Glutamatergic neuron (in vitro differentiated cells): ENCODE data around the gene CCL4. TPM values are rescaled to one million over a fixed set of nuclear protein-coding genes. Genes with fewer than 3 reads are reported as not detected.

ENCODE experiments used
- DNase-seq: peaks from one replicate; pipeline ENCODE4 v3.0.0; 2022
- H3K27ac Mint-ChIP-seq: one replicate; pipeline ENCODE4 v1.8.0; 2020; ENCODE audit warnings: mild to moderate bottlenecking, mixed read lengths, inconsistent platforms; ENCODE audit not compliant: unreplicated experiment
- H3K27me3 Mint-ChIP-seq: one replicate; pipeline ENCODE4 v1.8.0; 2020; ENCODE audit warnings: mild to moderate bottlenecking, moderate library complexity, mixed read lengths, inconsistent platforms; ENCODE audit not compliant: unreplicated experiment
- H3K36me3 Mint-ChIP-seq: one replicate; pipeline ENCODE4 v1.8.0; 2020; ENCODE audit warnings: mild to moderate bottlenecking, mixed read lengths, inconsistent platforms; ENCODE audit not compliant: unreplicated experiment
- H3K4me1 Mint-ChIP-seq: one replicate; pipeline ENCODE4 v1.8.0; 2020; ENCODE audit warnings: mild to moderate bottlenecking, low read depth, mixed read lengths, inconsistent platforms; ENCODE audit not compliant: unreplicated experiment
- H3K4me3 Mint-ChIP-seq: one replicate; pipeline ENCODE4 v1.8.0; 2020; ENCODE audit warnings: mild to moderate bottlenecking, mixed read lengths, inconsistent platforms; ENCODE audit not compliant: unreplicated experiment
- H3K9me3 Mint-ChIP-seq: one replicate; pipeline ENCODE4 v1.8.0; 2020; ENCODE audit warnings: mild to moderate bottlenecking, moderate library complexity, mixed read lengths, inconsistent platforms; ENCODE audit not compliant: unreplicated experiment
- CTCF ChIP-seq: fragments of 200-600 bp; sonication (generic); IDR thresholded peaks from one replicate; pipeline ENCODE4 v1.5.0; 2021; ENCODE audit not compliant: partially characterized antibody, unreplicated experiment
- total RNA-seq: library from RNA; stranded (reverse); fragmentation: NEBNext Ultra II Directional; extraction: Animal tissue kit (Norgen Biotek cat#: 25700); gene quantifications from one replicate; pipeline ENCODE4 v1.2.1, GENCODE V29; 2021; ENCODE audit not compliant: unreplicated experiment

The CCL4 gene
- total RNA-seq, 1 donor from 2014 or later: not detected

DNA sequence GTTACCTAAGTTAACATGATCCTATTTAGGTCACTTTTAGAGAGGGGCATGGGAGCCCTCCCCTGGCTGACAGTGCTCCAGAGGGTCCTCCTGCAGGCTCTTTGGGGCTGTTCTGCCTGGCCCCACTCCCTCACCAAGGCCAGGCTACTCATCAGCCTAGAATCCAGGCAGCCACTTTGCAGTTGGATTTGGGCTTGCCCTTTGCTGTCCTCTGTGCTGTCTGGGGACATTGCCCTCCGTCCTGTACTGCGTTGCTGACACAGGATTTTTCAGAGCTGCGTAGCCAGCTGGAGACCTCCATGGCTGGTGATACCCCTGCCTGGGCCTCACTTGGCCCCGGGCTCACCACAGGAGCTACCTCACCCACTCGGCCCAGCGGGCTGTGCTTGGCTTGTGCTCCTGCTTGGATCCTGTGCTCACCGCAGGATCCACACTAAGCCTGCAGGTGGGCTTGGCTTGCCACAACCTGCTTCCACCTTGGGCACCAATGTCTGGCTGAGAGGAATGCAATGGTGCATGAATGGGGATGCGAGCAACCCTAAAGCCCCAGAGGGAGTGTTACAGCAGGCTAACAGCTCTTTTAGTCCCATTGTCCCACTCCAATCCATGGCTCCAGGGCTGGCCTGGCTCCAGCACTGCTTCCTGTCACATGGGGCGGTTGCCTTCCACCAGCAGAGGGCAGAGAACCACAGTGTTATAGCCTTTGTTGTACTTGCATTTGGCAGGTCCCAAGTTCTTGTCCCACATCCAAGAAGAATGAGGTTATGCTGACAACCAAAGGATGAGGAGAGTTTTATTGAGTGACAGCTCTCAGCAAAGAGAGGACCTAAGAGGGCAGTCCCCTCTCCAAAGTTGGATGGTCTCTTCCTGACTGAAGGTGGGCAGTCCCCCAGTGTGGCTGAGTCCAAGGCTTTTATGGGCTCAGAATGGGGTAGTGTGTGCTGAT lies 21.5 kb downstream of the CCL4 start:
- no peak for DNase-seq
- TF ChIP-seq CTCF: no peak
- H3K36me3 Mint-ChIP-seq: peaks cover 4% of the 10 kb centered on the region
- H3K9me3 Mint-ChIP-seq: peaks cover 4% of the 10 kb centered on the region
- no peak overlapping the region for H3K27ac Mint-ChIP-seq
- H3K4me3 Mint-ChIP-seq: no peak overlapping the region
- H3K27me3 Mint-ChIP-seq: peaks cover 2% of the 10 kb centered on the region
- H3K4me1 Mint-ChIP-seq: no peaks in the 10 kb centered on the region

DNA sequence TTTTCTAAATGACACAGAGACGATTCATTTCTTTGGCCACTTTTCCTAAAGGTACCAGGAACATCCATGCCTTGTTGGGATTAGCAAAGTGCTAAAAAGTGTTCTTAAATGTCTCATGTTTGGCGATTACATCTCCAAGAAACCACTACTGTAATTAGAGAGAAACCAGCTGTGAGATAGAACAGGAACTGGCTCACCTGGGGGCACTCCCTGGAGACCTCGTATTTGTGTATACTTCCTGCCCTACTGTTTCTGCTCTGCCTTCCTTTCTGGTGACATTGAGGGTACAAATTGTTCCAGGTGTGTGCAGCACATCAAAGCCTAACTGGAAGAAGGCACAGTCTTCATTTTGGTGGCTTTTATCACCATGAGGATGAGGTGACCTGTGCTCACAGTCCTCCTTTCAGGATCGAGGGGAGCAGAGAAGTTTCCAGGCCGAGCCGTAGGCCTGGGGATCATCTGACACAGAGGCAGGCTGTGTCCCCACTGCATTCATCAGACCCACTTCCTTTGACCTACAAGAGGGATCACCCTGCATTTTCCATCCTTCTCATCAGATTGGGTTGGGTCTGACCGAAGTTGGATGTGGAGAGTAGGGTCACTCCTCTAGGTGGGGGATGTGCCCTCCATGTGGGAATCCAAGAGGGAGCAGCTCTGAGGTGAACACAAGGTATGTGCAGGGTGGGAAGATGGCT lies 23.7 kb downstream of the CCL4 start:
- Mint-ChIP-seq H3K36me3 (peaks cover 4% of the 10 kb centered on the region), H3K27me3 (peaks cover 2% of the 10 kb centered on the region), H3K27ac (no peak overlapping the region), H3K4me1 (no peaks in the 10 kb centered on the region), H3K4me3 (no peak overlapping the region), H3K9me3 (peaks cover 4% of the 10 kb centered on the region)
- DNase-seq: no peak
- TF ChIP-seq CTCF: no peak

DNA sequence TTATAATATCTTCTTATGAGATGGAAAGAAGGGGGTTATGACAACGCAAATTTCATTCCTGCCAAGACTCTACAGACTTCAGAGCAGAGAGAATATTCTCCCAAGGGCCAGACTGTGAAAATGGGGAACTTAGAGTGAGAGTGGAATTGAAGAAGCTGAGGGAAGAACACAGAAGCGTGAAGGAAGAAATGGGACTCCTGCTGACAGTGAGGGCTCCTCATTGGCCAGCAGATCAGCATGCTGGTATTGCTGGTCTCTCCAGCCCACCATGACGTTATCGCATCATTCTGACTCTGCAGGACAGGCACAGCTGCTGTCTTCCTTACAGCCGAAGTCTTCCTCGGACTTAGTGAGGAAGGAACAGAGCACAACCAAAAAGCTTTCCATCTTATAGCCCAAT lies 24.3 kb downstream of the CCL4 start:
- Mint-ChIP-seq H3K4me1 (no peaks in the 10 kb centered on the region), H3K36me3 (peaks cover 4% of the 10 kb centered on the region), H3K27ac (no peak overlapping the region), H3K4me3 (no peak overlapping the region), H3K27me3 (peaks cover 2% of the 10 kb centered on the region), H3K9me3 (peaks cover 4% of the 10 kb centered on the region)
- DNase-seq: no peak
- no peak for TF ChIP-seq CTCF

DNA sequence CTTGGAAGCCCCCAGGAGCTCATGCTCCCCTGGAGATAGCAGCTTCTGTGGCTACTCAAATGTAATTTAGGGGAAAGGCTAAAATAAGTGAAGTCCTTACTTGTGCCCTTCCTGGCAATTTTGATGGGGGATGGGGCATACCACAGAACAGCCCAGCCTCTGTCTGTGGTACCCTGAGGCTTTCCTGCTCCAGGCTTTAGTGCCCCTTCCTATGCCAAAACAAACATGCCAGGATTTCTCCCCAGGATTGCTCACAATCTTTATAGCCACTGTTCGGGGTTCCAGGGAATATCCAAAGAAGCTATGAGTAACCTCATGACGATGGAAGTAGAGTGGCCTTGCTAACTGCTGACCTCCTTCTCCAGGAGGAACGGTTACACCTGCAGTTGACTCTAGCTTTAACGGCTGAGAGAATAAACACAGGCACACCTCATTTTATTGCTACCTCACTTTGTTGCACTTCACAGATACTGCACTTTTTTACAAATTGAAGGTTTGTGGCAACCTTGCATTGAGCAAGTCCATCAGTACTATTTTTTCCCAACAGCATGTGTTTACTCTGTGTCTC lies 24.9 kb downstream of the CCL4 start:
- no peak for TF ChIP-seq CTCF
- Mint-ChIP-seq H3K27me3 (peaks cover 2% of the 10 kb centered on the region), H3K36me3 (peaks cover 4% of the 10 kb centered on the region), H3K9me3 (peaks cover 4% of the 10 kb centered on the region), H3K27ac (no peak overlapping the region), H3K4me1 (no peaks in the 10 kb centered on the region), H3K4me3 (no peak overlapping the region)
- no peak for DNase-seq
